Measurements from ENCODE around the gene SLC26A6. TPM values are rescaled to one million over a fixed set of nuclear protein-coding genes. Genes with fewer than 3 reads are reported as not detected.

SLC26A6 gene
- total RNA-seq, 2 experiments from 2014 or later = 58.0 to 61.5 TPM

DNA sequence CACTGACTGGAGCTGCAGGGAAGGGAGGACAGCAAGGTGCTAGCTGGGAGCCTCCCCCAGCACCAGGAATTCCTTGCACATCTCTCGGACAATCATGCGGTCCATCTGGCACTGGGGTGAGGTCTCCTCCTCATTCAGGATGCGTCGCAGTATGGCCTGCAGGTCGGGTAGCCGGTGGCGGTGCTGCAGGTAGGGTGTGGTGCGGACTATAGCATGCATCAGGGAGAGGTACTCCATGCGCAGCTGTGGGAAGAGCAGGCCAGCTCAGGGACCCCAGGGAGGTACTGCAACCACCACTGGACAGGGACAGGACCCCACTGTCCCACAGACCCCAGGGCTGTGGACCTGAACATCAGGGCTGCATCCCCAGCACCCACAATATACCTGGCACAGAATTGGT is 39.2 kb upstream of the SLC26A6 start:
- H3K36me3 Mint-ChIP-seq (ENCODE audit: low read depth) = peaks cover 46% of the 10 kb centered on the region
- DNase-seq (no peak), ATAC-seq (no peak)
- ChIA-PET POLR2A (interaction anchor here (1.4 kb wide), 1 partner anchor 10 kb away, joined by 4 read pairs; no protein-coding TSS in a partner anchor), CTCF (no interaction called here)
- no peaks in the 10 kb centered on the region for H3K9me3 Mint-ChIP-seq (ENCODE audit: insufficient read depth)
- no peaks in the 10 kb centered on the region for H3K27me3 Mint-ChIP-seq (ENCODE audit: low read depth)
- H3K4me3 Mint-ChIP-seq = no peak overlapping the region
- no peak overlapping the region for H3K27ac Mint-ChIP-seq
- peaks cover 4% of the 10 kb centered on the region for H3K4me1 Mint-ChIP-seq (ENCODE audit: low read depth)

DNA sequence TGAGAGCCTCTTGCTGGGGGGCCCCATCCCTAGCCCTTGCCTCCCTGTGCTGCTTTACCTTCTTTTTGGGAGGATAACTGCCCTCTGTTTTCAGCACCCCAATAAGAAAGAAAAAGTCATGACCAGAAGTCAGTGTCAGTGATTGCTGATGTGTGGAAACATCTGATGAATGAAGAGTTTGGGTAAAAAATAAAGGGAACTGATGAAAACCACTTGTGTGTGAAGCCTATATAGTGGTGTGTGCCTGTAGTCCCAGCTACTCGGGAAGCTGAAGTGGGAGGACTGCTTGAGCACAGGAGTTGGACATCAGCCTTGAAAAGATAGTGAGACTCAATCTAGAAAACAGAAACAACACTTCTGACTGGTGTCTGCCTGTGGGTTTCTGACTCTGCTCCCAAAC is 37.3 kb upstream of the SLC26A6 start:
- H3K36me3 Mint-ChIP-seq (ENCODE audit: low read depth) = peaks cover 35% of the 10 kb centered on the region
- POLR2A ChIA-PET = no interaction called here
- DNase-seq (no peak), ATAC-seq (no peak)
- no peaks in the 10 kb centered on the region for H3K27me3 Mint-ChIP-seq (ENCODE audit: low read depth)
- H3K4me3 Mint-ChIP-seq = no peak overlapping the region
- CTCF ChIA-PET = interaction anchor here (1.1 kb wide), 1 partner anchor 272 kb away, joined by 3 read pairs; no protein-coding TSS in a partner anchor
- H3K4me1 Mint-ChIP-seq (ENCODE audit: low read depth) = no peaks in the 10 kb centered on the region
- H3K9me3 Mint-ChIP-seq (ENCODE audit: insufficient read depth) = no peaks in the 10 kb centered on the region
- peak overlapping the region; percentile 53 for H3K27ac Mint-ChIP-seq

DNA sequence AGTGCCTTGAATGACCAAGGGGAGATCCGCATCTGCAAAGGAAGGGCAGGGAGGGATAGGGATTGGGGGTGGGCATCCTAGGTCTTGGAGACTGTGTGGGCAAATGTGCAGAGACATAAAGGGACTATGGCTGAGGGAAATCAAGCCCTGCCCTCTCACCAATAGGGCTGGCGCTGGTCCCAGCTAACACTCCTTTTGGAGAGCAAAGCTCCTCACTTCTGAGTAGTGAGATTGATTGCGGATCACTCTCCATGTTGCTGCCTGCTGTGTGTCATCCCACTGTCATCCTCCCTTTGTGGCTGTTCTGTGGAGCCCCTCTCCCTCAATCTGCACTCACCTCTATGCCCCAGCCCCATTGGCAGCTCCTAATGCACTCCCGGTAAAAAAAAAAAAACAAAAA is 29.7 kb upstream of the SLC26A6 start:
- Mint-ChIP-seq H3K27ac (no peak overlapping the region), H3K4me1 (ENCODE audit: low read depth) (peaks cover 30% of the 10 kb centered on the region), H3K36me3 (ENCODE audit: low read depth) (peaks cover 12% of the 10 kb centered on the region), H3K27me3 (ENCODE audit: low read depth) (peaks cover 9% of the 10 kb centered on the region), H3K9me3 (ENCODE audit: insufficient read depth) (no peaks in the 10 kb centered on the region), H3K4me3 (no peak overlapping the region)
- ChIA-PET POLR2A (interaction anchor here (1.1 to 1.2 kb wide), 2 partner anchors 10 to 52 kb away, joined by 3 to 4 read pairs; partner anchors contain the start of gene IP6K2), CTCF (interaction anchor here (1.1 to 1.4 kb wide), 2 partner anchors 254 to 429 kb away, joined by 3 read pairs; partner anchors contain the start of genes ARIH2 and QRICH1)
- DNase-seq (no peak), ATAC-seq (no peak)

DNA sequence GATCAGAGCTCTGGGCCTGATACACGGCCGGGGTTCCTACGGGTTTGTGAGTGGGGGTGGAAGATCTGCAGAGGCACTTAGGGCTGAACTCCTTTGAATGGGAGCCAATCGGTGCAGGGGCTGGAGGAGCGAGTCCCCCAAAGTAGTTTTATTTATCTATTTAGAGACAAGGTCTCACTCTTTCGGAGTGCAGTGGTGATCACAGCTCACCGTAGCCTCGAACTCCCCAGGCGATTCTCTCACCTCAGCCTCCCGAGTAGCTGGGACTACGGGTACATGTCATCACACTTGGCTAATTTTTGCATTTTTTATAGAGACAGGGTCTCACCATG is 29.0 kb upstream of the SLC26A6 start:
- peaks cover 30% of the 10 kb centered on the region for H3K4me1 Mint-ChIP-seq (ENCODE audit: low read depth)
- DNase-seq (no peak), ATAC-seq (no peak)
- POLR2A ChIA-PET = interaction anchor here (1.1 to 1.3 kb wide), 4 partner anchors 10 to 224 kb away, joined by 3 to 4 read pairs (median 4); partner anchors contain the start of genes CCDC51, IP6K2, SLC26A6 and TMA7
- H3K9me3 Mint-ChIP-seq (ENCODE audit: insufficient read depth) = no peaks in the 10 kb centered on the region
- CTCF ChIA-PET = interaction anchor here (1.0 to 2.0 kb wide), 9 partner anchors 11 to 430 kb away, joined by 3 to 7 read pairs (median 3); partner anchors contain the start of genes ARIH2, NCKIPSD and QRICH1
- H3K27ac Mint-ChIP-seq = no peak overlapping the region
- peaks cover 9% of the 10 kb centered on the region for H3K27me3 Mint-ChIP-seq (ENCODE audit: low read depth)
- peak overlapping the region; percentile 84 for H3K4me3 Mint-ChIP-seq
- peaks cover 10% of the 10 kb centered on the region for H3K36me3 Mint-ChIP-seq (ENCODE audit: low read depth)

DNA sequence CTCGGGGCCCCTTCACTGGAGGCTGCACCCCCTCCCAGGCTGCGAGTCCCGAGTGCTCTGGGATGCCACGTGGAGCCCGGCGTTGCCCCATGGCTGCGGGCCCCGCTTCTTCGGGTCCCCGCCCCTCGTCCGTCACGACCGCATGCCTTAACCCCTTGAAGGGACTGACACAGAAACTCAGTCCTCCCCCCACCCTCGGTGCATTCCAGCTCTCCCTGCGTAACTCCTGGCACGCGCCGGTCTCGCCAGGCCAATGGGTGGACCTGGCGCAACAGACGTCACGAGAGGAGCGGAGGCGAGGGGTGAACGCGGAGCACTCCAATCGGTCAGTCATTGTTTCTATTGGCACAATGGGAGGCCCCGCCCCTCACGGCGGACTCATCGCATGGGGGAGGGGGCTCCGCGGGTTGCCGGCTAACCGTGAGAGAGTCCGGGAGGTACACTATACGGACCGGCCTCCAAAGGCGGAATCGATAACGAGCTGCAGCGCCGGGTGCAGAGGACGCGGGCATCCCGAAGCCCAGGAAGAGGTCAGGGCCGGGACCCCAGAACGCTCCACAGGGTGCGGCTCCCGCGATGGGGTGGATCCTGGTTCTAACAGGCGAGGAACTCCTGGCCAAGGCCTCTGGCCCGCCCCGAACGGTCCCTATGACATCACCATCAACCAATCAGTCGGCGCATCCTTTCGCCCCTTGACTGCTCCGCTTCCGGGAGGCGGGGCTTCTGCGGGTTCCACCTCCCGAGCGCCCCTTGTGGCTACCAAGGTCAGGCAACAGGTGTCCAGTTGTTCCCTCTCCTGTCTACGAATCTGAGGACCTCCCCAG is 28.4 kb upstream of the SLC26A6 start:
- peak overlapping the region; percentile 84 for H3K4me3 Mint-ChIP-seq
- DNase-seq (peak; percentile 96), ATAC-seq (peak; percentile 92)
- peaks cover 10% of the 10 kb centered on the region for H3K36me3 Mint-ChIP-seq (ENCODE audit: low read depth)
- POLR2A ChIA-PET = interaction anchor here (0.9 to 2.1 kb wide), 6 partner anchors 11 to 223 kb away, joined by 3 to 8 read pairs (median 4); partner anchors contain the start of genes CCDC51, IP6K2, SLC26A6 and TMA7
- no peaks in the 10 kb centered on the region for H3K9me3 Mint-ChIP-seq (ENCODE audit: insufficient read depth)
- CTCF ChIA-PET = interaction anchor here (1.0 to 2.0 kb wide), 12 partner anchors 12 to 430 kb away, joined by 3 to 7 read pairs (median 4); partner anchors contain the start of genes ARIH2, NCKIPSD, PFKFB4 and QRICH1
- peak overlapping the region; percentile 86 for H3K27ac Mint-ChIP-seq
- H3K27me3 Mint-ChIP-seq (ENCODE audit: low read depth) = peaks cover 9% of the 10 kb centered on the region
- H3K4me1 Mint-ChIP-seq (ENCODE audit: low read depth) = peaks cover 30% of the 10 kb centered on the region

DNA sequence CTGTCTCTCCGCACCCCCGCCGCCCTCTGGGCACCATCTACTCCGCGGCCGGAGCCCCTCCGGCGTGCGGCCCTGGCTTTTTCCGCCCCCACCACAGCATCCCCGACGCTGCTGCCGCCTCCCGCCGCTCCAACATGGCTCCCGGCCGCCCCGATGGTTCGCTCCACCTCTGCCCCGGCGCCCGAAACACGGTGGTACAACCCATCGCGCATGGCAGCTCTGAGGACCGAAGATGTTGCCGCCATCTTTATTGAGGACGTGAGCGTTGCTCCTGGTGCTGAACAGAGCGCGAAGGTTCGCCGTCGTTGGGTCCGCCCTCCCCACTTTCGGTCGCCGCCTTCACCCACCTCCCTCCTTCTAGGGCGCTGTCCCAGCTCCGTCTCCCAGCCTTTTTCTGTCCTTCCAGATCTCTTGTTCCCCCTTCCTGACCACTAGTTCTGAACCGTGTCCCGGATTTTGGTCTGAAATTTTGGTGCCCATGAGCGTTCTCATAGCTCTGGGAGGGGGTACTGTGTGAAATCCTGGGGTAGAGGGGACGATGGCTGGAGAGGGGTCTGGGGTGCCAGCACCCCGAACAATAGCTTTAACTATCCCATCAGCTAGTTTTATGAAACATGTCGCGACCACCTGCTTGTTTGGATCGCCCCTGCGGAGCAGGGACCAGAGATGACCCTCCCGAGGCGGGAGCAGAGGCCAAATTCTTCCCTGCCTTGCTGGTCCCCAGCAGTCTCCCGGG is 27.7 kb upstream of the SLC26A6 start, which contains the start of gene CELSR3:
TSS of gene CELSR3 (minus strand) at position 134 of the 736 bp plus-strand sequence. CDS start 252 bp downstream, outside the sequence.
- peak within 1 kb of the TSS; percentile 86 for H3K27ac Mint-ChIP-seq
- H3K4me3 Mint-ChIP-seq = peak within 1 kb of the TSS; percentile 84
- H3K4me1 Mint-ChIP-seq (ENCODE audit: low read depth) = peaks cover 30% of the 10 kb centered on the region
- peaks cover 9% of the 10 kb centered on the region for H3K27me3 Mint-ChIP-seq (ENCODE audit: low read depth)
- ATAC-seq = peak; percentile 37
- peak; percentile 76 for DNase-seq
- peaks cover 10% of the 10 kb centered on the region for H3K36me3 Mint-ChIP-seq (ENCODE audit: low read depth)
- H3K9me3 Mint-ChIP-seq (ENCODE audit: insufficient read depth) = no peaks in the 10 kb centered on the region
- CTCF ChIA-PET = interaction anchor here (1.1 to 2.0 kb wide), 9 partner anchors 13 to 227 kb away, joined by 3 to 7 read pairs (median 5); partner anchors contain the start of genes NCKIPSD, PFKFB4 and SLC26A6
- POLR2A ChIA-PET = interaction anchor here (0.9 to 2.1 kb wide), 5 partner anchors 21 to 748 kb away, joined by 3 to 8 read pairs (median 3); partner anchors contain the start of genes CCDC51, IP6K2, SLC26A6 and TMA7

DNA sequence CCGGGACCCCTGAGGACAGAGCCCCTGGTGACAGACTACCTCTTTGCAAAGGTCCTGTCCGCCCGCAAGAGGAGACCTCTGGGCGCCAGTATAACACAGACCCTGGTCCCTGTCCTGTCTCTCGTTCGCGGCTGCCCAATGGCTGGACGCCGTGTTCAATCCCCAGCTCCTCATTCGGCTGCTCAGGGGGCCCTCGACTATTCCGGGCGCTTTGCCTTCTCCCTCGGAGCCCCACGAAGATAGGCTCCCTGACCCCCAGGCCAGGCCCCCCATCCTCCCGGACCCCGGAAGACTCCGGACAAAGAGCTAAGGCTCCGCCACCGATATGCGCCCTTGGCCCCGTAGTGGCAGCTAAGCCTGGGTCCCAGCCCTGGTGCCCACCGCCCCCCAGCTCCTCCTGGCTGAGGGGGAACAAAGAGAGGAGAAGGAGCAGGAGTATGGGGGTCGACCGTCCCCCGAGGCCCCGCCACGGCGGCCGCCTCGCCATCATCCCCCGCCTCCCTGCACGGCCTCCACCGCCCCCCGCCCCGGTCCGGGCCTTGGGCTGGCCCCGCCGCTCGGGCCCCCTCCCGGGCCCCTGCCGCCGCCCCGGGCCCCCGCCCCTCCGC is 27.0 kb upstream of the SLC26A6 start:
- Mint-ChIP-seq H3K9me3 (ENCODE audit: insufficient read depth) (no peaks in the 10 kb centered on the region), H3K4me3 (peak overlapping the region; percentile 52), H3K27me3 (ENCODE audit: low read depth) (peaks cover 9% of the 10 kb centered on the region), H3K27ac (no peak overlapping the region), H3K4me1 (ENCODE audit: low read depth) (peaks cover 37% of the 10 kb centered on the region), H3K36me3 (ENCODE audit: low read depth) (peaks cover 10% of the 10 kb centered on the region)
- CTCF ChIA-PET = interaction anchor here (1.1 to 2.0 kb wide), 5 partner anchors 22 to 226 kb away, joined by 5 to 7 read pairs (median 6); partner anchors contain the start of genes NCKIPSD, PFKFB4 and SLC26A6
- DNase-seq = no peak
- ATAC-seq = no peak
- POLR2A ChIA-PET = interaction anchor here (0.6 to 2.1 kb wide), 3 partner anchors 55 to 749 kb away, joined by 3 to 8 read pairs (median 3); partner anchors contain the start of gene IP6K2

DNA sequence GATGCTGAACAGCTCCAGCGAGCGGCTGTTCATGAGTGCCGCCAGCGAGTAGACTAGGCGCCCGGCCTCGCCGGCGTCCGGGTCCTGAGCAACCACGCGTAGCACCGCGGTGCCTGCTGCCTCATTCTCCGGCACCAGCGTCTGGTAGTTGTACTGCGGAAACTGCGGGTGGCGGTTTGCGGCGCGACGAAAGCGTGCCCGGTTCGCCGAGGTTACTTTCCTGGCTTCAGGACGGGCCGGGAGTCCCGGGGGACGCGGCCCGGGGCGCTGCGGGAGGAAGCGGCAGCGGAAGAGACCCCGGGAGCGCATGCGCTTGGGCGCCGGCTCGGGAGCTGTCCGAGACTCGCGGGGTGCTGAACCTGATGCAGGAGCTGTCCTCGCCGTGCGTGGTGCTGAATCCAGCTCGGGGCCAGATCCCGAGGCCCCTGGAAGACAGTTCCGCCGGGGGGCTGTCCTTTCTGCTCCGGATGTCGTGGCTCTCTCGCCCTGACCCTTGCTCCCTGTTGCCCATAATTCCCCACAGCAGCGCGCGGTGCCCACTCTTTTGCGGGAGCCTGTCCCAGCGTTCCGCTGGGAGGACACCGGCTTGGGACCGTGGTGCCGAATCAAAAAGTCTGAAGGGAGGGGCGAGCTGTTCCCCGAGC is 26.4 kb upstream of the SLC26A6 start:
- DNase-seq (peak; percentile 84), ATAC-seq (peak; percentile 26)
- Mint-ChIP-seq H3K4me1 (ENCODE audit: low read depth) (peaks cover 43% of the 10 kb centered on the region), H3K36me3 (ENCODE audit: low read depth) (peaks cover 10% of the 10 kb centered on the region), H3K27me3 (ENCODE audit: low read depth) (peaks cover 9% of the 10 kb centered on the region), H3K27ac (no peak overlapping the region), H3K4me3 (peak overlapping the region; percentile 52), H3K9me3 (ENCODE audit: insufficient read depth) (no peaks in the 10 kb centered on the region)
- ChIA-PET POLR2A (interaction anchor here (0.6 to 2.1 kb wide), 3 partner anchors 10 to 93 kb away, joined by 3 to 8 read pairs (median 3); partner anchors contain the start of gene IP6K2), CTCF (interaction anchor here (1.4 to 1.8 kb wide), 3 partner anchors 24 to 26 kb away, joined by 5 to 7 read pairs (median 5); partner anchors contain the start of genes NCKIPSD and SLC26A6)

DNA sequence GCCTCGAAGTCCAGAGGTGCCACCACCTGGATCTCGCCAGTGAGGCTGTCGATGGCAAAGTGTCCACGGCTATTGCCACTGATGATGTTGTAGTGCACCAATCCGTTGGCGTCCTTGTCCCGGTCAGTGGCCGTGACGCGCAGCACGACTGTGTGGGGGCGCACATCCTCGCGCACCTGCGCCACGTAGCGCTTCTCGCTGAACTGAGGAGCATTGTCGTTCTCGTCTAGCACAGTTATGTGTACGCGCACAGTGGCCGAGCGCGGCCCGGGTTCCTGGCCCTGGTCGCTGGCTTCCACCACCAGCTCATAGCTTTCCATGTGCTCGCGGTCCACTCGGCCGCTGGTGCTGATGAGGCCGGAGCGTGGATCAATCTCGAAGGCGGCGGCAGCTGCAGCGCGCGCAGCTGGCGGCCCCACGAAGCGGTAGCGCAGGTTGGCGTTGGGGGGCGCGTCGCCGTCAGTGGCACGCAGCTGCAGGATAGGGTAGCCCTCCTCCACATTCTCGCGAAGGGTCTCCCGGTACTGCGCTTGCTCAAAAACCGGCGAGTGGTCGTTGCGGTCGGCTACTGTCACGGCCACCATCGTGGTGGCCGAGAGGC is 25.6 kb upstream of the SLC26A6 start:
- peaks cover 45% of the 10 kb centered on the region for H3K4me1 Mint-ChIP-seq (ENCODE audit: low read depth)
- ATAC-seq (no peak), DNase-seq (no peak)
- H3K27me3 Mint-ChIP-seq (ENCODE audit: low read depth) = peaks cover 9% of the 10 kb centered on the region
- H3K4me3 Mint-ChIP-seq = peak overlapping the region; percentile 52
- no peak overlapping the region for H3K27ac Mint-ChIP-seq
- peaks cover 5% of the 10 kb centered on the region for H3K36me3 Mint-ChIP-seq (ENCODE audit: low read depth)
- H3K9me3 Mint-ChIP-seq (ENCODE audit: insufficient read depth) = no peaks in the 10 kb centered on the region
- ChIA-PET POLR2A (no interaction called here), CTCF (interaction anchor here (1.4 kb wide), 1 partner anchor 25 kb away, joined by 5 read pairs; the partner anchor contains the start of gene NCKIPSD)

DNA sequence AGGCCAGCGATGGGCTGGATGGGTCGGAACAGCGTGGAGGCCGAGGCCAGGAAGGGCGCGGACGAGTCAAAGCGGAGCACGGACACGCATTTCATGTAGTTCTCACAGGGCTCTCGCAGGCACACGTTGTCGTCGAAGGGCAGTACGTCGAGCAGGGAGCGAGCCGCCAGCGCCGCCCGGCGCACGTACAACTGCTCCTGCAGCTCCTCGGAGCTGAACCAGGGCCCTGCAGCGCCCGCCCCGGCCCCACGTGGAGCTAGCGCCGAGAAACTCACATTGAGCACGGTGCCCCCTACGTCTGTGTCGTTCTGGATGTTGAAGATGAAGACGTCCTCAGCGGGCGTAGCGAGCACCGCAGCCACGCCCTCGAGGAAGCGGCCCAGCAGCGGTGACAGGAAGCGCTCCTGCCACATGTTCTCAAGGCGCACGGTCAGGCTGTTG is 21.6 kb upstream of the SLC26A6 start:
- ATAC-seq = peak; percentile 7

More for the DNA sequence above, 21.6 kb upstream of the SLC26A6 start:
- Mint-ChIP-seq H3K27ac (peak overlapping the region; percentile 89), H3K9me3 (ENCODE audit: insufficient read depth) (no peaks in the 10 kb centered on the region), H3K27me3 (ENCODE audit: low read depth) (peaks cover 2% of the 10 kb centered on the region), H3K4me3 (peak overlapping the region; percentile 80), H3K4me1 (ENCODE audit: low read depth) (peaks cover 38% of the 10 kb centered on the region), H3K36me3 (ENCODE audit: low read depth) (peaks cover 17% of the 10 kb centered on the region)
- peak; percentile 68 for DNase-seq
- ChIA-PET CTCF (interaction anchor here (0.6 to 2.1 kb wide), 5 partner anchors 21 to 919 kb away, joined by 3 to 8 read pairs (median 3); partner anchors contain the start of genes NCKIPSD and SLC26A6), POLR2A (interaction anchor here (0.6 kb wide), 1 partner anchor 310 kb away, joined by 3 read pairs; no protein-coding TSS in a partner anchor)

Data from activated CD8-positive, alpha-beta T cell treated with anti-CD3 and anti-CD28 coated beads, Interleukin-2, amount 10 ng/mL, durations not matched to agents 7 days and 5 days (primary cell).